ENCODE measurements around the gene RNF214. TPM values are rescaled to one million over a fixed set of nuclear protein-coding genes. Genes with fewer than 3 reads are reported as not detected.

RNF214 gene
- total RNA-seq, 4 donors from 2014 or later = 14.8 to 21.2 (median 17.4) TPM

DNA sequence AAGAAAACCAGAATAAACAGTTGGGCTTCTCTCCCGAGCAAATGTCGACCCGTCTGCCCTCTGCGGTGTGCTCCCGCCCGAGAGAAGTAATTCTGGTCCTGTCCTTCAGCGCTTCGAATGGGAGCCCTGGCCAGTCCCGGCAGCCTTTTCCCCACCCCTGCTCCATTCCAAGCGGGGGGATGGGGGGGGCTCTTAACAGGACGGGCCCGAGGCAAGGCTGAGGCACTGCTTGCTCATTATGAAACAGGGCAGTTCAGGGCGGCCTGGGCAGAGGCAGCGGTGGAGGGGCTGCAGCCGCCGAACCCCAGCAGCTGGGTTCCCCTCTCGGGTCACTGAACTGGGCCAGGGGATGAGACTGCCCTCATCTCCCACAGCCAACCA is 67.8 kb downstream of the RNF214 start:
- Histone ChIP-seq H3K9me3 (no peaks in the 10 kb centered on the region), H3K4me3 (peak overlapping the region in 1 of 2 donors; percentile 12), H3K4me1 (peaks cover 0 to 29% (median 9%) of the 10 kb centered on the region in 3 donors), H3K27me3 (no peaks in the 10 kb centered on the region), H3K27ac (peak overlapping the region in 1 of 4 donors; percentile 38), H3K36me3 (peaks cover 0 to 17% of the 10 kb centered on the region in 2 donors)
- WGBS, 2 donors (ENCODE audit: low coverage in 1 of 2) = 13 to 28% methylated on average over 6 to 7 of the region's 17 CpGs
- peak; percentile 82 for ATAC-seq
- TF ChIP-seq POLR2AphosphoS5 (IDR thresholded peaks at IDR 0.05) (no peak), EP300 (IDR thresholded peaks at IDR 0.05) (no peak)

GRCh38 chr11:117300773-117301172 is 68.3 kb downstream of the RNF214 start:
- TF ChIP-seq, protein P1, sequence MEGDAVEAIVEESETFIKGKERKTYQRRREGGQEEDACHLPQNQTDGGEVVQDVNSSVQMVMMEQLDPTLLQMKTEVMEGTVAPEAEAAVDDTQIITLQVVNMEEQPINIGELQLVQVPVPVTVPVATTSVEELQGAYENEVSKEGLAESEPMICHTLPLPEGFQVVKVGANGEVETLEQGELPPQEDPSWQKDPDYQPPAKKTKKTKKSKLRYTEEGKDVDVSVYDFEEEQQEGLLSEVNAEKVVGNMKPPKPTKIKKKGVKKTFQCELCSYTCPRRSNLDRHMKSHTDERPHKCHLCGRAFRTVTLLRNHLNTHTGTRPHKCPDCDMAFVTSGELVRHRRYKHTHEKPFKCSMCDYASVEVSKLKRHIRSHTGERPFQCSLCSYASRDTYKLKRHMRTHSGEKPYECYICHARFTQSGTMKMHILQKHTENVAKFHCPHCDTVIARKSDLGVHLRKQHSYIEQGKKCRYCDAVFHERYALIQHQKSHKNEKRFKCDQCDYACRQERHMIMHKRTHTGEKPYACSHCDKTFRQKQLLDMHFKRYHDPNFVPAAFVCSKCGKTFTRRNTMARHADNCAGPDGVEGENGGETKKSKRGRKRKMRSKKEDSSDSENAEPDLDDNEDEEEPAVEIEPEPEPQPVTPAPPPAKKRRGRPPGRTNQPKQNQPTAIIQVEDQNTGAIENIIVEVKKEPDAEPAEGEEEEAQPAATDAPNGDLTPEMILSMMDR (IDR thresholded peaks at IDR 0.05) = no peak
- TF ChIP-seq POLR2AphosphoS5 (IDR thresholded peaks at IDR 0.05) (no peak), POLR2A (IDR thresholded peaks at IDR 0.05) (no peak), EP300 (IDR thresholded peaks at IDR 0.05) (no peak)
- no peak for ATAC-seq
- Histone ChIP-seq H3K4me3 (no peak overlapping the region), H3K27ac (peak overlapping the region in 1 of 4 donors; percentile 38), H3K36me3 (peaks cover 0 to 12% of the 10 kb centered on the region in 2 donors), H3K9me3 (no peaks in the 10 kb centered on the region), H3K4me1 (peaks cover 0 to 29% (median 9%) of the 10 kb centered on the region in 3 donors), H3K27me3 (no peaks in the 10 kb centered on the region)
- 59 to 63% methylated on average over 5 of the region's 5 CpGs for WGBS, 2 donors (ENCODE audit: low coverage in 1 of 2)

DNA sequence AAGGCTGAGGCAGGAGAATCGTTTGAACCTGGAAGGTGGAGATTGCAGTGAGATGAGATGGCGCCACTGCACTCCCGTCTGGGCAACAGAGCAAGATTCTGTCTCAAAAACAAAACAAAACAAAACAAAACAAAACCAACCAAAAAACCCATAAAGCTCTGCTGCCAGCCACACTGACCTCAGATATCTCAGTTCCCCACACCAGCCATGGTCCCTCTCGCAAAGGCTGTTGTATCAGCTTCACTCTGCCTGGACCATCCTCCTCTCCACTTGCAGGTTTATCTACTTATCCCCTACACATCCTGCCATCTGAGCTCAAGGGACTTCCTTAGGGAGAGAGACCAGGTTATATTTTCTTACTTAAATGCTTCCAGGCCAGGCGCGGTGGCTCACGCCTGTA is 69.8 kb downstream of the RNF214 start:
- TF ChIP-seq, protein P1 (IDR thresholded peaks at IDR 0.05) = no peak
- TF ChIP-seq EP300 (IDR thresholded peaks at IDR 0.05) (no peak), POLR2AphosphoS5 (IDR thresholded peaks at IDR 0.05) (no peak), POLR2A (IDR thresholded peaks at IDR 0.05) (no peak)
- H3K27ac ChIP-seq = no peak overlapping the region
- H3K9me3 ChIP-seq = no peaks in the 10 kb centered on the region
- H3K4me1 ChIP-seq = peaks cover 0 to 29% (median 9%) of the 10 kb centered on the region in 3 donors
- H3K36me3 ChIP-seq = peaks cover 0 to 14% of the 10 kb centered on the region in 2 donors
- no peaks in the 10 kb centered on the region for H3K27me3 ChIP-seq
- ATAC-seq = no peak
- no peak overlapping the region for H3K4me3 ChIP-seq
- 97 to 100% methylated on average over 2 to 5 of the region's 7 CpGs for WGBS, 2 donors (ENCODE audit: low coverage in 1 of 2)

GRCh38 chr11:117303101-117303500 is 70.6 kb downstream of the RNF214 start:
- TF ChIP-seq, protein P1 (IDR thresholded peaks at IDR 0.05) = no peak
- no peak for TF ChIP-seq EP300 (IDR thresholded peaks at IDR 0.05)
- TF ChIP-seq POLR2AphosphoS5 (IDR thresholded peaks at IDR 0.05) = no peak
- TF ChIP-seq POLR2A (IDR thresholded peaks at IDR 0.05) = no peak
- H3K4me1 ChIP-seq = peaks cover 0 to 29% (median 9%) of the 10 kb centered on the region in 3 donors
- no peaks in the 10 kb centered on the region for H3K27me3 ChIP-seq
- no peak for ATAC-seq
- WGBS, 2 donors (ENCODE audit: low coverage in 1 of 2) = 100% methylated on average over 1 of the region's 4 CpGs; no CpG with 5 or more reads in 1 of the 2 donors
- H3K36me3 ChIP-seq = peaks cover 0 to 14% of the 10 kb centered on the region in 2 donors
- no peak overlapping the region for H3K27ac ChIP-seq
- no peaks in the 10 kb centered on the region for H3K9me3 ChIP-seq
- no peak overlapping the region for H3K4me3 ChIP-seq

DNA sequence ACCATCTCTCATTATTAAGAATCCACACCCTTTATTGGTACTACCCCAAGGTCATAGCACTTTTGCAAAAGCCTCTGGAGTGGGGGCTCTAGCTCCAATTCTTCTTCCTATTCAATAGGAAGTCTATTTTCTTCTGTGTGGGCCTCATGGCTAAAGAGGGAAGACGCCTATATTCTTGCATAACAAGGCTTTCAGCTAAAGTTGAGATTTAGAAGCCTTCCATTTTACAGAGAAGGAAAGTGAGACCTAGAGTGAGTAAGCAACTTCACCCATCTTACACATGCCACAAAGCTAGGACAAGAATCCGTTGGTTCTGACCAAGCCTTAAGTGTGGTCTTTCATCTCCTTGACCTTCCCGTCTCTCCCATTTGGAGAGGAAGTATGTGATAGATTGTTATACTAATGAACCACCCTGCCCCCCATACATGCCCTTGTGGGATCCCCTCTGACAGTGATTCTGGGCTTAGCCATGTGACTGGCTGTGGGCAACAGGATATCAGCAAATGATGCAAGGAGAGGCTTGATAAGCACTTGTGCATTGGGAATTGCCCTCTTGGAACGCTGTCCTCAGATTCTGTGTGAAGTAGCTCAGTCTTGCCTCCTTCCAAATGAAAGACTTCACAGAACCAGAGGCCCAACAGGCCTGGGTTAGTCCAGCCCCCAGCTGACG is 71.3 kb downstream of the RNF214 start:
- no peak for ATAC-seq
- Histone ChIP-seq H3K36me3 (peaks cover 0 to 14% of the 10 kb centered on the region in 2 donors), H3K27ac (no peak overlapping the region), H3K27me3 (no peaks in the 10 kb centered on the region), H3K9me3 (no peaks in the 10 kb centered on the region), H3K4me1 (peaks cover 0 to 29% (median 9%) of the 10 kb centered on the region in 3 donors), H3K4me3 (no peak overlapping the region)
- 92 to 93% methylated on average over 2 to 3 of the region's 5 CpGs for WGBS, 2 donors (ENCODE audit: low coverage in 1 of 2)
- TF ChIP-seq EP300 (IDR thresholded peaks at IDR 0.05) (no peak), POLR2A (IDR thresholded peaks at IDR 0.05) (no peak), POLR2AphosphoS5 (IDR thresholded peaks at IDR 0.05) (no peak)
- TF ChIP-seq, protein P1 (IDR thresholded peaks at IDR 0.05) = no peak

Measured in gastroesophageal sphincter (tissue), 4 donors.